ENCODE measurements around the gene TBK1.

DNA sequence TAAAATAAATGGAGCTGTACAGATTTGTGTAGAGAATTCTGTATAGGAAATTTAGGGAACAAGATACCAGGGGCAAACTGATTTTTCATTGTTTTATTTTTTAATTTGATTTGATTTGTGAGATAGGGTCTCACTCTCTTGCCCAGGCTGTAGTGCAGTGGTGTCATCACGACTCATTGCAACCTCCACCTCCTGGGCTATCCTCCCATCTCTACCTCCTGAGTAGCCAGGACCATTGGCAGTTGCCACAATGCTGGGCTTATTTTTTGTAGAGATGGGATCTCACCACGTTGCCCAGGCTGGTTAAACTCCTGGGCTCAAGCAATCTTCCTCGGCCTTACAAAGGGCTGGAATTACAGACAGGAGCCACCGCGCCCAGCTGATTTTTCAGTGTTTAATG is 18.0 kb upstream of the TBK1 start:
- TF ChIP-seq, protein P1, sequence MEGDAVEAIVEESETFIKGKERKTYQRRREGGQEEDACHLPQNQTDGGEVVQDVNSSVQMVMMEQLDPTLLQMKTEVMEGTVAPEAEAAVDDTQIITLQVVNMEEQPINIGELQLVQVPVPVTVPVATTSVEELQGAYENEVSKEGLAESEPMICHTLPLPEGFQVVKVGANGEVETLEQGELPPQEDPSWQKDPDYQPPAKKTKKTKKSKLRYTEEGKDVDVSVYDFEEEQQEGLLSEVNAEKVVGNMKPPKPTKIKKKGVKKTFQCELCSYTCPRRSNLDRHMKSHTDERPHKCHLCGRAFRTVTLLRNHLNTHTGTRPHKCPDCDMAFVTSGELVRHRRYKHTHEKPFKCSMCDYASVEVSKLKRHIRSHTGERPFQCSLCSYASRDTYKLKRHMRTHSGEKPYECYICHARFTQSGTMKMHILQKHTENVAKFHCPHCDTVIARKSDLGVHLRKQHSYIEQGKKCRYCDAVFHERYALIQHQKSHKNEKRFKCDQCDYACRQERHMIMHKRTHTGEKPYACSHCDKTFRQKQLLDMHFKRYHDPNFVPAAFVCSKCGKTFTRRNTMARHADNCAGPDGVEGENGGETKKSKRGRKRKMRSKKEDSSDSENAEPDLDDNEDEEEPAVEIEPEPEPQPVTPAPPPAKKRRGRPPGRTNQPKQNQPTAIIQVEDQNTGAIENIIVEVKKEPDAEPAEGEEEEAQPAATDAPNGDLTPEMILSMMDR (IDR thresholded peaks at IDR 0.05), result no peak
- TF ChIP-seq ZFX (IDR thresholded peaks at IDR 0.05; ENCODE audit: borderline replicate concordance), result no peak
